Naive B cell (primary cell): ENCODE results near the gene TMEM63B. TPM values are rescaled to one million over a fixed set of nuclear protein-coding genes. Genes with fewer than 3 reads are reported as not detected.
A peak's percentile ranks its signal among the peaks of the same experiment; 100 is the strongest.

Experiments
- ATAC-seq, 2 donors: fragments of 150-1000 bp; cut with Tn5 transposase; 2 replicates each; pipeline ENCODE4 v1.10.0; 2021; ENCODE audit warnings: low read depth in 2 of 2, mild to moderate bottlenecking in 2 of 2, moderate library complexity in 2 of 2
- DNase-seq: peaks from one replicate; pipeline ENCODE4 v3.0.0; 2022
- H3K27ac Mint-ChIP-seq, 6 donors: one replicate each; pipeline ENCODE4 v1.8.0; 2020 to 2022; ENCODE audit warnings: mild to moderate bottlenecking in 6 of 6, mixed read lengths in 6 of 6, moderate library complexity in 5 of 6, inconsistent platforms in 2 of 6
- H3K27me3 Mint-ChIP-seq, 3 donors: one replicate each; pipeline ENCODE4 v1.8.0; 2021 to 2022; ENCODE audit warnings: mixed read lengths in 3 of 3, mild to moderate bottlenecking in 1 of 3
- H3K36me3 Mint-ChIP-seq, 2 donors: one replicate each; pipeline ENCODE4 v1.8.0; 2020 to 2022; ENCODE audit warnings: mixed read lengths in 2 of 2, inconsistent platforms in 1 of 2, mild to moderate bottlenecking in 1 of 2
- H3K4me1 Mint-ChIP-seq, 3 donors: one replicate each; pipeline ENCODE4 v1.8.0; 2020 to 2022; ENCODE audit warnings: mixed read lengths in 3 of 3, inconsistent platforms in 1 of 3, mild to moderate bottlenecking in 1 of 3, moderate library complexity in 1 of 3
- H3K4me3 Mint-ChIP-seq, 8 donors: one replicate each; pipeline ENCODE4 v1.8.0; 2020 to 2022; ENCODE audit warnings: mild to moderate bottlenecking in 8 of 8, mixed read lengths in 8 of 8, moderate library complexity in 8 of 8, inconsistent platforms in 2 of 8
- H3K9me3 Mint-ChIP-seq, 7 donors: one replicate each; pipeline ENCODE4 v1.8.0; 2020 to 2022; ENCODE audit warnings: mixed read lengths in 7 of 7, mild to moderate bottlenecking in 5 of 7, inconsistent platforms in 2 of 7, moderate library complexity in 1 of 7
- polyA plus RNA-seq, 6 donors: library from polyadenylated mRNA; unstranded; fragments of 300-500 nt; fragmentation: Illumina TruSeq; gene quantifications; one replicate each; pipeline ENCODE4 v1.2.3, GENCODE V29; 2021; ENCODE audit warnings: low read depth in 6 of 6

TMEM63B gene
- polyA plus RNA-seq, 6 donors from 2014 or later: 0.38 to 1.6 (median 0.50) TPM; not detected in 1

DNA sequence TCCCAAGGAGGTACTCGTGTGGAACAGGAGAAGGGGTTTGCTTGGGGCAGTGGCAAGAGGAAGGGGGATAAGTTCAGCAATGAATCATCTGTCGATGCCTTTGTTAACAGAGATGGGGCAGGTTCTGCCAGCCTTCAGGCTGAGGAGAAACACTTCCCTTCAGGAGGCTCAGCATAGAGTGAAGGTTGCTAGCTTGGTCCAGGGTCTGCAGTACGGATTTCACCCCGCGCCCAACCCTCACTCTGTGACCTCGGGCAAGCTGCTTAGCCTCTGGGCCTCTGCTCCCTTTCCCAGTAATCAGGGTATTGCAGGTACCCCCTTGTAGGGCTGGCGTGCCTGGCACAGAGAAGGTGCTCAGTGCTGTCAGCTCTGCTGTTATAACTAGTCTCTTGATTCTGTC, 38.8 kb downstream of the TMEM63B start:
- DNase-seq: no peak
- peaks cover 0 to 4% (median 3%) of the 10 kb centered on the region in 3 donors for H3K4me1 Mint-ChIP-seq
- H3K27me3 Mint-ChIP-seq: peaks cover 18 to 56% (median 41%) of the 10 kb centered on the region in 3 donors
- H3K4me3 Mint-ChIP-seq: no peak overlapping the region
- no peak for ATAC-seq
- H3K36me3 Mint-ChIP-seq: no peaks in the 10 kb centered on the region
- no peak overlapping the region for H3K27ac Mint-ChIP-seq
- H3K9me3 Mint-ChIP-seq: no peaks in the 10 kb centered on the region

DNA sequence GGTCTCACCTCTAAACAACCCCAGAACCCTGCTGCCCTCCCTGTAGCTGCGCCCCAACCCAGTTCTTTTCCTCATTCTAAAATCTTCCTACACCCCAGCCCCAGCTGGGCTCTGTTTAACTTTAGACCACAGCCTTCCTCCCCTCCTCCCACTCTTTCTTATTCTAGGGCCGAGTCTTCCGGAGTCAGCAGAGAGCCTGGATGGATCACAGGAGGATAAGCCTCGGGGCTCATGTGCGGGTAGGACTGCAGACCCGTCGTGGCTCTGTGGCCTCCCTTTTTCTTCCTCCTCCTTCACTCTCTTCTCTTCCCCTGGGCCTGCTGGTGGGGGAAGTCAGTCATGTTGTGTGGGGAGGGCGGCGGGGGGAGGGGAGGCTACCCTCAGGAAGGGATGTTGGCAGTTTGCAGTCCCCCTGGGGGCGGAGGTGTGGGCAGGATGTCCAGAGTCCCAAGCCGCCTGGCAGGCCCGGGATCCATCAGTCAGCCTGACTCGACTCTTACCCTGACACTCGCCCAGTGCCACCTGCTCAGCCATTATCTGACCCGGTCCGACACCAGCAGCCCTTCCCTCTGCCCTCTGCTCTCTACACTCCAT, 39.3 kb downstream of the TMEM63B start:
- no peak for DNase-seq
- ATAC-seq: no peak
- Mint-ChIP-seq H3K9me3 (no peaks in the 10 kb centered on the region), H3K27ac (no peak overlapping the region), H3K36me3 (no peaks in the 10 kb centered on the region), H3K4me1 (peaks cover 0 to 4% (median 3%) of the 10 kb centered on the region in 3 donors), H3K4me3 (no peak overlapping the region), H3K27me3 (peaks cover 21 to 61% (median 44%) of the 10 kb centered on the region in 3 donors)

DNA sequence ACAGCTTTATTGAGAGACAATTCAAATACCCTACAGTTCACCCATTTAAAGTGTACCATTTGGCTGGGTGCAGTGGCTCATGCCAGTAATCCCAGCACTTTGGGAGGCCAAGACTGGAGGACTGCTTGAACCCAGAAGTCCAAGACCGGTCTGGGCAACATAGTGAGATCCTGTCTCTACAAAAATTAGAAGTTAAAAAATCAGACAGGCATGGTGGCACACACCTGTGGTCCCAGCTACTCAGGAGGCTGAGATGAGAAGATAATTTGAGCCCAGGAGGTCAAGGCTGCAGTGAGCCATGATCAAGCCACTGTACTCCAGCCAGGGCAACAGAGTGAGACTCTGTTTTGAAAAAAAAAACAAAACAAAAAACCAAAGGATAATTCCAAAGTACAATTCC, 40.2 kb downstream of the TMEM63B start:
- H3K4me3 Mint-ChIP-seq: no peak overlapping the region
- ATAC-seq: no peak
- no peak overlapping the region for H3K27ac Mint-ChIP-seq
- H3K27me3 Mint-ChIP-seq: peaks cover 21 to 57% (median 45%) of the 10 kb centered on the region in 3 donors
- no peaks in the 10 kb centered on the region for H3K36me3 Mint-ChIP-seq
- no peak for DNase-seq
- H3K4me1 Mint-ChIP-seq: peaks cover 1 to 5% (median 4%) of the 10 kb centered on the region in 3 donors
- no peaks in the 10 kb centered on the region for H3K9me3 Mint-ChIP-seq

DNA sequence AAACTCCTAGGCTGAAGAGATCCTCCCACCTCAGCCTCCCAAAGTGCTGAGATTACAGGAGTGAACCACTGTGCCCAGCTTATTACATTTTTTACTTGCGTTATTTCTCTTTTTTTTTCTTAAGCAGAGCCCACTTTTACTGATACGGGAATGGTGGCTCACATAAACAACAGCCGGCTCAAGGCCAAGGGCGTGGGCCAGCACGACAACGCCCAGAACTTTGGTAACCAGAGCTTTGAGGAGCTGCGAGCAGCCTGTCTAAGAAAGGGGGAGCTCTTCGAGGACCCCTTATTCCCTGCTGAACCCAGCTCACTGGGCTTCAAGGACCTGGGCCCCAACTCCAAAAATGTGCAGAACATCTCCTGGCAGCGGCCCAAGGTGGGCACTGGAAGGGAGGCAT, 41.8 kb downstream of the TMEM63B start:
- no peak for DNase-seq
- Mint-ChIP-seq H3K27me3 (peaks cover 16 to 48% (median 47%) of the 10 kb centered on the region in 3 donors), H3K4me3 (no peak overlapping the region), H3K9me3 (no peaks in the 10 kb centered on the region), H3K4me1 (peaks cover 6 to 8% (median 7%) of the 10 kb centered on the region in 3 donors), H3K36me3 (no peaks in the 10 kb centered on the region), H3K27ac (no peak overlapping the region)
- ATAC-seq: no peak

DNA sequence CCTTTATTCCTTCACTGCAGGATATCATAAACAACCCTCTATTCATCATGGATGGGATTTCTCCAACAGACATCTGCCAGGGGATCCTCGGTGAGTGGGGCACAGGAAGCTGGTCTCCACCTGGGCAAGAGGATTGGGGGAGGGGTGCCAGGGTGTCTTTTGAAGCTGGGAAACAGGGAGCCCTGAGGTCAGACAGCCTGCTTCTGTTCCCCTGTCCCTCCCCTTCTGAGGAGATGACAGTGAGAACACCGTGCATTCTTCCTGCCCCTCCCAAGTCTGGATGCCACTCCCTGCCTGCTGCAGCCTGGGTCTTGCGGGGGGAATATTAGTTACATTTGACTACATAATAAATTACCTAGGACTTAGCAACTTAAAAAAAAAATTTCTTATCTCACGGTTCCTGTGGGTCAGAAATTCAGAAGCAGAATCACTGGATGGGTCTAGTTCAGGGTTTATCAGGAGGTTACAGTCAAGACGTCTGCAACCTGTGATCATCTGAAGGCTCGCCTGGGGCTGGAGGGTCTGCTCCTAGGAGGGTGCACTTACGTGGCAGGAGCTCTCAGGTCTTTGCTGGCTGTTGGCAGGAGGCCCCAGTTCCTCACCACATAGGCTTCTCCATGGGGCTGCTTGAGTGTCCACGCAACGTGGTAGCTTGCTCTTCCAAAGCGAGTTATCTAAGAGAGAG, 42.7 kb downstream of the TMEM63B start:
- Mint-ChIP-seq H3K27me3 (peaks cover 16 to 42% (median 40%) of the 10 kb centered on the region in 3 donors), H3K27ac (no peak overlapping the region), H3K4me1 (peaks cover 6 to 8% (median 7%) of the 10 kb centered on the region in 3 donors), H3K9me3 (no peaks in the 10 kb centered on the region), H3K4me3 (no peak overlapping the region), H3K36me3 (no peaks in the 10 kb centered on the region)
- ATAC-seq: no peak
- no peak for DNase-seq

DNA sequence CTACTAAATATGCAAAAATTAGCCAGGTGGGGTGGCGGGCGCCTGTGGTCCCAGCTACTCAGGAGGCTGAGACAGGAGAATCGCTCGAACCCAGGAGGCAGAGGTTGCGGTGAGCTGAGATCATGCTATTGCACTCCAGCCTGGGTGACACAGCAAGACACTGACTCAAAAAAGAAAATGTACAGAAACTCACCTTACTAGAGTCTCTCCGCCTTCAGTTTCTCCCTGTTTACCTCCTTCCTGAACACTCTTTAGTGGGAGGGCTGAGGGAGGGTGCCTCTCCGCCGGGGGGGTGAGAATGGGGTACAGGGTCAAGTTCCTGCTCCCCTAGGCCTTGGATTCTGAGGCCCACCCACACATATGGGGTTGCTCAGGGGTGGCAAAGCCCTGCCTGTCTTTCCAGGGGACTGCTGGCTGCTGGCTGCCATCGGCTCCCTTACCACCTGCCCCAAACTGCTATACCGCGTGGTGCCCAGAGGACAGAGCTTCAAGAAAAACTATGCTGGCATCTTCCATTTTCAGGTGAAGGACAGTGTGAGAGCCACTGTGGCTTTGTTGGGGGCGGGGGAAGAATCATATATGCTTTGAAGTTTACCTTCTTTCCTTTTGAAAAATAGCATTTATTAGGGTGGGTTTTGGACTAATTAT, 44.7 kb downstream of the TMEM63B start:
- H3K4me1 Mint-ChIP-seq: peaks cover 9 to 15% (median 14%) of the 10 kb centered on the region in 3 donors
- H3K4me3 Mint-ChIP-seq: no peak overlapping the region
- H3K27ac Mint-ChIP-seq: no peak overlapping the region
- H3K27me3 Mint-ChIP-seq: peaks cover 17 to 44% (median 20%) of the 10 kb centered on the region in 3 donors
- H3K36me3 Mint-ChIP-seq: no peaks in the 10 kb centered on the region
- DNase-seq (no peak), ATAC-seq (no peak)
- H3K9me3 Mint-ChIP-seq: no peaks in the 10 kb centered on the region

DNA sequence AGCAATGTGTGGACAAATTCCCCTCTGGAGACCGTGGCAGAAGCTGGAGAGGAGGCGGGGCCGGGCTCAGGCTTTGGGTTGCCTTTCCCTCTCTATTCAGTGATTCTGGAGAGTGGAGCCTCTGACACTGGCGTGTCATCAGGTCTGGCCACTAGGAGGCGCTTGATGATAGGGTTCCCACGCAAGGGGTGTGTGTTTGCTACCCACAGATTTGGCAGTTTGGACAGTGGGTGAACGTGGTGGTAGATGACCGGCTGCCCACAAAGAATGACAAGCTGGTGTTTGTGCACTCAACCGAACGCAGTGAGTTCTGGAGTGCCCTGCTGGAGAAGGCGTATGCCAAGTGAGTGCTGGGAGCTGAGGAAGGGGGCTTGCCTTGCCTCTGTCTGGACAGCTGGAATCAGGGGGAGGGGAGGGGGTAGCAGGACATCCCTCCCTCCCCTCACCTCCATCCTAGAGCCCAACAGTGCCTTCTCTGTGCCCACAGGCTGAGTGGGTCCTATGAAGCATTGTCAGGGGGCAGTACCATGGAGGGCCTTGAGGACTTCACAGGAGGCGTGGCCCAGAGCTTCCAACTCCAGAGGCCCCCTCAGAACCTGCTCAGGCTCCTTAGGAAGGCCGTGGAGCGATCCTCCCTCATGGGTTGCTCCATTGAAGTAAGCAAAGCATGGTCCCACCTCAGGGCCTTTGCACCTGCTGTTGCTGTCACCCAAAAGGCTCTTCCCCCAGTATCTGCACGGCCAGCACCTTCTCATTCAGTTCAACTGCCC, 45.6 kb downstream of the TMEM63B start:
- ATAC-seq (peak; percentile 51 to 66), DNase-seq (peak; percentile 62)
- peak overlapping the region in 1 of 8 donors; percentile 1 for H3K4me3 Mint-ChIP-seq
- peak overlapping the region in 3 of 6 donors; percentile 34 to 68 (median 65) for H3K27ac Mint-ChIP-seq
- H3K27me3 Mint-ChIP-seq: peaks cover 15 to 51% (median 16%) of the 10 kb centered on the region in 3 donors
- no peaks in the 10 kb centered on the region for H3K9me3 Mint-ChIP-seq
- no peaks in the 10 kb centered on the region for H3K36me3 Mint-ChIP-seq
- H3K4me1 Mint-ChIP-seq: peaks cover 14 to 23% (median 22%) of the 10 kb centered on the region in 3 donors

DNA sequence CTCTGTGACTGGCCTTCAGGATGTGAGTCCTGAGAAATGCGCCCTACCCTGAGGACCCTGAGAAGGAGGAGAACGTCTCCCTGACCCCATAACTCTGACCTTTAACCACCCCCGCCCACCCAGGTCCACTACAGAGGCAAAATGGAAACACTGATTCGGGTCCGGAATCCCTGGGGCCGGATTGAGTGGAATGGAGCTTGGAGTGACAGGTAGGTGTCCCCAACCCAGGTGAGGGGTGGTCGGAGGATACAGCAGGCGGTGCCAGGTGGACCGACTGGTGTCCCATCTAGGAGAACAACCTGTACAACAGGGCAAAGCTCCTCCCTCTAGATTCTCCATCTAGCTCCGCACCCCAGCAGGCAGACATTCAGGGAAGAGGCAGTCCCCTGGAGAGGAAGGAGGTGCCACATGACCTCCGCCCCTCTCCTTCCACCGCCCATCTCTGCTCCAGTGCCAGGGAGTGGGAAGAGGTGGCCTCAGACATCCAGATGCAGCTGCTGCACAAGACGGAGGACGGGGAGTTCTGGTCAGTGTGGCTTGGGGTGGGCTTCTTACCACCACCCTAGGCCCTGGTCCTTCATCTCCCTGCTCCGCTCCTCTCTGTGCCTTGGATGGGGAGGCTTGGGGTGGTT, 48.9 kb downstream of the TMEM63B start:
- H3K4me1 Mint-ChIP-seq: peaks cover 14 to 24% (median 23%) of the 10 kb centered on the region in 3 donors
- H3K36me3 Mint-ChIP-seq: no peaks in the 10 kb centered on the region
- peak overlapping the region in 5 of 6 donors; percentile 24 to 95 (median 81) for H3K27ac Mint-ChIP-seq
- ATAC-seq (no peak), DNase-seq (no peak)
- H3K4me3 Mint-ChIP-seq: peak overlapping the region in 6 of 8 donors; percentile 47 to 86 (median 60)
- no peaks in the 10 kb centered on the region for H3K9me3 Mint-ChIP-seq
- H3K27me3 Mint-ChIP-seq: peaks cover 3 to 35% (median 11%) of the 10 kb centered on the region in 3 donors

DNA sequence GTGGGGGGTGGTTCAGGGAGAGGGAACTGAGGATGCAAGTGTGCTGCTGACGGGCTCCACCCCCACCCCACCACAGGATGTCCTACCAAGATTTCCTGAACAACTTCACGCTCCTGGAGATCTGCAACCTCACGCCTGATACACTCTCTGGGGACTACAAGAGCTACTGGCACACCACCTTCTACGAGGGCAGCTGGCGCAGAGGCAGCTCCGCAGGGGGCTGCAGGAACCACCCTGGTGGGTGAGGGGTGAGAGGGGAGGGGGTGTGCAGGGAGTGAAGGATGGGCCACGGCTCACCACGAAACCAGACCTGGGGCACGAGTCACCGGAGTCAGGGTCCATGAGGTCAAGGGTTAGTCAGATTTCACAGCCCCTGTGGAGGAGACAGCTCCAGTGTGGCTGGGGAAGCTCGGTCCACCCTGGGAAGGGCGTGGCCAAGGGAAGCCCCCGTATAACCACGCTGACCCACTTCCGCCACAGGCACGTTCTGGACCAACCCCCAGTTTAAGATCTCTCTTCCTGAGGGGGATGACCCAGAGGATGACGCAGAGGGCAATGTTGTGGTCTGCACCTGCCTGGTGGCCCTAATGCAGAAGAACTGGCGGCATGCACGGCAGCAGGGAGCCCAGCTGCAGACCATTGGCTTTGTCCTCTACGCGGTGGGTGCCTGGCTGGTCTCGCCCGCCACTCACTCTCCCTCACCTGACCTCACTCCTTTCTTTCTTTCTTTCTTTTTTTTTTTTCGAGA, 49.6 kb downstream of the TMEM63B start:
- ATAC-seq: peak; percentile 79 to 85
- peak overlapping the region; percentile 49 to 86 (median 71) for H3K4me3 Mint-ChIP-seq
- peaks cover 0 to 32% (median 8%) of the 10 kb centered on the region in 3 donors for H3K27me3 Mint-ChIP-seq
- peak; percentile 71 for DNase-seq
- no peaks in the 10 kb centered on the region for H3K9me3 Mint-ChIP-seq
- no peaks in the 10 kb centered on the region for H3K36me3 Mint-ChIP-seq
- H3K4me1 Mint-ChIP-seq: peaks cover 14 to 24% (median 23%) of the 10 kb centered on the region in 3 donors
- H3K27ac Mint-ChIP-seq: peak overlapping the region in 5 of 6 donors; percentile 24 to 95 (median 71)

DNA sequence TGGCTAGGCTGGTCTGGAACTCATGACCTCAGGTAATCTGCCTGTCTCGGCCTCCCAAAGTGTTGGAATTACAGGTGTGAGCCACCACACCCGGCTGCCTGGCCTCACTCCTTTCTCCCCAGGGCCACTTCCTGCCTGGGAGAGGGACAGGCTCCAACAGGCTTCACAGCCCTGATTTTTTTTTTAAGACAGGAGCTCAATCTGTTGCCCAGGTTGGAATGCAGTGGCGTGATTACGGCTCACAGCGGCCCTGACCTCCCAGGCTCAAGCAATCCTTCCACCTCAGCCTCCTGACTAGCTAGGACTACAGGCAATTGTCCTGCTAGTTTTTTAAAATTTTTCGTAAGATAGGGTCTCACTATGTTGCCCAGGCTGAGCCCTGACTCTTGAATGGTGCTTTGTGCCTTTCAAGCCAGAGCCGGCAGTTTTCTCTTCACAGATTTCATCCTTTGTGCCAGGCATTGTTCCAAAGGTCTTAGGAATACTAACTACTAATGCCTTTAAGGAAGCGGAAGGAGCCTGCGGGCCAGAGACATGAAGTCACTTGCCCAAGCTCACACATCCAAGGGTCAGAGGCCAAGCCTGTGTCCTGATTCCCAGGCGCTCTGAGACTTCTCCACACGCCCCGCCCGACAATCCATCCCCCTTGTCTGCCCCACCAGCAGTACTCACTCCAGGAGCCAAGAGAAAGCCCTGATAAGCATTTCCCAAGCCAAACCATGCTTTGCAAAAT, 50.5 kb downstream of the TMEM63B start:
- H3K4me3 Mint-ChIP-seq: peak overlapping the region in 7 of 8 donors; percentile 56 to 80 (median 68)
- H3K36me3 Mint-ChIP-seq: no peaks in the 10 kb centered on the region
- peaks cover 11 to 20% (median 19%) of the 10 kb centered on the region in 3 donors for H3K4me1 Mint-ChIP-seq
- no peaks in the 10 kb centered on the region for H3K9me3 Mint-ChIP-seq
- peaks cover 0 to 27% (median 8%) of the 10 kb centered on the region in 3 donors for H3K27me3 Mint-ChIP-seq
- DNase-seq (no peak), ATAC-seq (no peak)
- H3K27ac Mint-ChIP-seq: peak overlapping the region in 4 of 6 donors; percentile 41 to 97 (median 78)

DNA sequence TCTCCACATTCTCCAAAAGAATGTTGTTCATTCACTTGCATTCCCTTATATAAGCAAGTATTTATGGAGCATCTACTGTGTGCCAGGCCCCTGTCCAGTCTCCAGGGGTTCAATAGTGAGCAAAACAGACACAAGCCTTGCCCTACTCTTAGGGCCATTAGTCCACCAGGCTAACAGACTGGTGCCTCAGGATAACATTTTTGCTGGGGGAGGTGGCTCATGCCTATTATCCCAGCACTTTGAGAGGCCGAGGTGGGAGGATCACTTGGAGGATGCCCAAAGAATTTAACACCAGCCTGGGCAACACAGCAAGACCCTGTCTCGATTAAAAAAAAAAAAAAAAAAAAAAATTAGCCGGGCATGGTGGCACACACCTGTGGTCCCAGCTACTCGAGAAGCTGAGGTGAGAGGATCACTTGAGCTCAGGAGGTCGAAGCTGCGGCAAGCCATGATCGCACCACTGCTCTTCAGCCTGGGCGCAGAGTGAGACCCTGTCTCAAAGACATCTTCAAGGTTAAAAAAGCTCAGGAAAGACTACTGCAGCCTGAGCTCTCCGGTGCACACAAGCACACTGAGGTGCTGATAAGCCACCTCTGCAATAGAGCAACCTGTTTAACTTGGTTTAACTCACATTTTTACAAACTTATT, 51.2 kb downstream of the TMEM63B start:
- Mint-ChIP-seq H3K4me3 (peak overlapping the region in 3 of 8 donors; percentile 10 to 65 (median 56)), H3K4me1 (peaks cover 10 to 20% (median 17%) of the 10 kb centered on the region in 3 donors), H3K9me3 (no peaks in the 10 kb centered on the region), H3K36me3 (no peaks in the 10 kb centered on the region), H3K27me3 (peaks cover 0 to 21% (median 8%) of the 10 kb centered on the region in 3 donors), H3K27ac (peak overlapping the region in 2 of 6 donors; percentile 90 to 97)
- no peak for DNase-seq
- no peak for ATAC-seq
